GM12864 (cell line): ENCODE measurements around the gene SLC25A46.
"Not testable (repeated sequence)": the region's sequence is repeated elsewhere in the genome, so short reads cannot be mapped to it uniquely, and the experiment has no call there.

Source experiments
- DNase-seq: peaks from one replicate; pipeline ENCODE4 v3.0.0-alpha.2; 2011; ENCODE audit warnings: low read depth
- H3K4me3 ChIP-seq: 2 replicates; pipeline ENCODE4 v1.5.1; 2011; ENCODE audit warnings: mild to moderate bottlenecking, low read depth, low read length, control low read depth
- CTCF ChIP-seq: IDR thresholded peaks from 2 replicates; pipeline ENCODE4 v1.5.1; 2011; ENCODE audit warnings: low read depth, mild to moderate bottlenecking, moderate library complexity, low read length, control low read depth, inconsistent platforms; ENCODE audit errors: missing control alignments

The SLC25A46 gene

GRCh38 chr5:110738812-110739651, at the start of gene SLC25A46:
Gene SLC25A46, plus strand, starts transcription at chr5:110739007. Its CDS starts 113 bp downstream, at chr5:110739120.
- DNase-seq, result peak; percentile 81

GRCh38 chr5:110690587-110690986, 48.2 kb upstream of the SLC25A46 start:
- not testable (repeated sequence) for H3K4me3 ChIP-seq, DNase-seq

More at GRCh38 chr5:110738812-110739651, at the start of gene SLC25A46:
- peak within 1 kb of the TSS; percentile 88 for H3K4me3 ChIP-seq
- no peak for TF ChIP-seq CTCF

GRCh38 chr5:110692669-110693068, 46.1 kb upstream of the SLC25A46 start:
- H3K4me3 ChIP-seq, DNase-seq: not testable (repeated sequence)

- no peak overlapping the region for H3K4me3 ChIP-seq
- DNase-seq, result no peak
- TF ChIP-seq CTCF, result no peak
These were observed 36.5 kb upstream of the SLC25A46 start for GRCh38 chr5:110702300-110702699.

GRCh38 chr5:110702704-110703103, 36.1 kb upstream of the SLC25A46 start:
- no peak overlapping the region for H3K4me3 ChIP-seq
- no peak for TF ChIP-seq CTCF
- no peak for DNase-seq

GRCh38 chr5:110703481-110703880, 35.3 kb upstream of the SLC25A46 start:
- DNase-seq, result no peak
- no peak overlapping the region for H3K4me3 ChIP-seq
- TF ChIP-seq CTCF, result no peak

GRCh38 chr5:110705349-110705748, 33.5 kb upstream of the SLC25A46 start:
- no peak for TF ChIP-seq CTCF
- DNase-seq, result no peak
- H3K4me3 ChIP-seq, result no peak overlapping the region

- TF ChIP-seq CTCF, result no peak
- no peak for DNase-seq
- H3K4me3 ChIP-seq, result no peak overlapping the region
These were observed 31.5 kb upstream of the SLC25A46 start for GRCh38 chr5:110707260-110707844.
